IMR-90 (cell line): Measurements from ENCODE around the gene NFKBIZ. TPM values are rescaled to one million over a fixed set of nuclear protein-coding genes. Genes with fewer than 3 reads are reported as not detected.
A peak's percentile ranks its signal among the peaks of the same experiment; 100 is the strongest.

Source experiments
- ATAC-seq: fragments of 200-7000 bp; cut with Tn5 transposase; 2 replicates; pipeline ENCODE4 v1.9.1; 2020; ENCODE audit warnings: low read depth, mild to moderate bottlenecking, moderate library complexity
- BruUV-seq: library from RNA; stranded (reverse); fragments of 400-500 nt; replicated peaks from 2 replicates; lab custom pipeline; 2021; lab: Mats Ljungman, UMichigan
- CTCF ChIA-PET: fragments of 300-600 bp; formaldehyde crosslinking; extraction: SDS; loops from one replicate; lab custom pipeline; 2021; ENCODE audit warnings: antibody characterized with exemption; lab: Yijun Ruan, JAX
- POLR2A ChIA-PET: fragments of 300-600 bp; sonication (Branson Sonifier 250); formaldehyde crosslinking; loops from one replicate; lab custom pipeline; 2022; ENCODE audit warnings: antibody characterized with exemption; ENCODE audit not compliant: unreplicated experiment; lab: Charles Lee
- DNase-seq: peaks from one replicate; pipeline ENCODE4 v3.0.0; 2013
- H2AFZ ChIP-seq: replicated peaks from 2 replicates; pipeline ENCODE3; 2013; ENCODE audit warnings: low read length, mild to moderate bottlenecking; ENCODE audit not compliant: poor library complexity
- H2AK5ac ChIP-seq: 2 replicates; pipeline ENCODE4 v1.6.1; 2013; ENCODE audit warnings: low read depth, low read length, inconsistent platforms
- H2AK9ac ChIP-seq: replicated peaks from 2 replicates; pipeline ENCODE3; 2013; ENCODE audit warnings: mild to moderate bottlenecking, low read depth, low read length, moderate library complexity; ENCODE audit not compliant: poor library complexity
- H2BK120ac ChIP-seq: 2 replicates; pipeline ENCODE4 v1.6.1; 2013; ENCODE audit warnings: low read depth, low read length, inconsistent platforms
- H2BK15ac ChIP-seq: 3 replicates; pipeline ENCODE4 v1.6.1; 2013; ENCODE audit warnings: low read depth, low read length, inconsistent platforms
- H2BK20ac ChIP-seq: 2 replicates; pipeline ENCODE4 v1.6.1; 2013; ENCODE audit warnings: low read depth, mild to moderate bottlenecking, inconsistent platforms, low read length, moderate library complexity
- H2BK5ac ChIP-seq: 2 replicates; pipeline ENCODE4 v1.6.1; 2013; ENCODE audit warnings: mild to moderate bottlenecking, low read depth, low read length, inconsistent platforms; ENCODE audit not compliant: poor library complexity, severe bottlenecking
- H3K14ac ChIP-seq: replicated peaks from 2 replicates; pipeline ENCODE4 v1.6.1; 2013; ENCODE audit warnings: low read depth, low read length, inconsistent platforms
- H3K18ac ChIP-seq: 2 replicates; pipeline ENCODE4 v1.6.1; 2013; ENCODE audit warnings: low read depth, low read length, control low read depth
- H3K23ac ChIP-seq: 2 replicates; pipeline ENCODE4 v1.6.1; 2013; ENCODE audit warnings: low read depth, low read length, inconsistent platforms
- H3K27ac ChIP-seq: 2 replicates; pipeline ENCODE4 v1.5.1; 2013; ENCODE audit warnings: mild to moderate bottlenecking, control low read depth, low read length; ENCODE audit not compliant: insufficient read depth
- H3K27me3 ChIP-seq: 2 replicates; pipeline ENCODE4 v1.6.1; 2013; ENCODE audit warnings: low read length; ENCODE audit not compliant: control insufficient read depth, insufficient read depth
- H3K36me3 ChIP-seq: 2 replicates; pipeline ENCODE4 v1.6.1; 2013; ENCODE audit warnings: low read length, mixed read lengths; ENCODE audit not compliant: control insufficient read depth, insufficient read depth
- H3K4ac ChIP-seq: 2 replicates; pipeline ENCODE4 v1.6.1; 2013; ENCODE audit warnings: low read depth, low read length, inconsistent platforms
- H3K4me1 ChIP-seq: 2 replicates; pipeline ENCODE4 v1.6.1; 2013; ENCODE audit warnings: low read length, mixed read lengths; ENCODE audit not compliant: control insufficient read depth, insufficient read depth
- H3K4me2 ChIP-seq: 2 replicates; pipeline ENCODE4 v1.6.1; 2013; ENCODE audit warnings: low read depth, mild to moderate bottlenecking, control low read depth, low read length, moderate library complexity
- H3K4me3 ChIP-seq: 2 replicates; pipeline ENCODE4 v1.5.1; 2013; ENCODE audit warnings: low read depth, mild to moderate bottlenecking, control low read depth, low read length, moderate library complexity; ENCODE audit not compliant: insufficient read depth
- H3K56ac ChIP-seq: 2 replicates; pipeline ENCODE4 v1.6.1; 2013; ENCODE audit warnings: low read length, inconsistent platforms; ENCODE audit not compliant: insufficient read depth; ENCODE audit errors: extremely low read depth
- H3K79me1 ChIP-seq, 2 experiments: 2 replicates each; pipeline ENCODE4 v1.6.1; 2013; ENCODE audit warnings: low read length in 2 of 2, inconsistent platforms in 1 of 2, low read depth in 1 of 2
- H3K9ac ChIP-seq: 2 replicates; pipeline ENCODE4 v1.6.1; 2013; ENCODE audit warnings: low read depth, low read length, control low read depth
- H3K9me1 ChIP-seq: 2 replicates; pipeline ENCODE4 v1.6.1; 2013; ENCODE audit warnings: low read length, inconsistent platforms; ENCODE audit not compliant: insufficient read depth
- H3K9me3 ChIP-seq: 2 replicates; pipeline ENCODE4 v1.6.1; 2013; ENCODE audit warnings: low read length; ENCODE audit not compliant: control insufficient read depth, insufficient read depth
- H4K20me1 ChIP-seq: 2 replicates; pipeline ENCODE4 v1.6.1; 2013; ENCODE audit warnings: low read length, inconsistent platforms; ENCODE audit not compliant: insufficient read depth
- H4K5ac ChIP-seq: 2 replicates; pipeline ENCODE4 v1.6.1; 2013; ENCODE audit warnings: mild to moderate bottlenecking, low read depth, low read length, control low read depth
- H4K8ac ChIP-seq, 2 experiments: 2 replicates each; pipeline ENCODE4 v1.6.1; 2013; ENCODE audit warnings: low read depth in 2 of 2, low read length in 2 of 2, control low read depth in 1 of 2, inconsistent platforms in 1 of 2
- H4K91ac ChIP-seq: 2 replicates; pipeline ENCODE4 v1.6.1; 2013; ENCODE audit warnings: low read depth, low read length, inconsistent platforms; ENCODE audit not compliant: insufficient read depth
- CHD1 ChIP-seq: IDR thresholded peaks from 2 replicates; pipeline ENCODE4 v1.6.1; 2012; ENCODE audit warnings: low read depth, low read length, improper control_type of control experiment
- MAZ ChIP-seq: IDR thresholded peaks from 2 replicates; pipeline ENCODE4 v1.6.1; 2012; ENCODE audit warnings: low read depth, mild to moderate bottlenecking, low read length, improper control_type of control experiment, moderate library complexity, borderline replicate concordance
- MXI1 ChIP-seq: IDR thresholded peaks from 2 replicates; pipeline ENCODE4 v1.6.1; 2012; ENCODE audit warnings: low read depth, mild to moderate bottlenecking, low read length, moderate library complexity, borderline replicate concordance
- POLR2A ChIP-seq: IDR thresholded peaks from 2 replicates; pipeline ENCODE4 v1.6.1; 2012; ENCODE audit warnings: mild to moderate bottlenecking, low read depth, low read length
- RAD21 ChIP-seq: IDR thresholded peaks from 2 replicates; pipeline ENCODE4 v1.6.1; 2012; ENCODE audit warnings: low read length, improper control_type of control experiment
- WGBS, 2 experiments: methylation state at CpG; one replicate each; pipeline versions ENCODE4 v1.1.5 to v1.1.7; 2013; ENCODE audit warnings: missing lambda C conversion rate in 2 of 2; ENCODE audit not compliant: insufficient read length in 1 of 2; ENCODE audit errors: extremely low coverage in 2 of 2; 5-methylcytosine and 5-hydroxymethylcytosine counted together
- dilution Hi-C: fragments of 300-500 bp; cut with HindIII; formaldehyde crosslinking; loops from one replicate; pipeline ENCODE4 v1.14.3; 2018; ENCODE audit warnings: low sequenced_read_pairs; ENCODE audit not compliant: unreplicated experiment
- in situ Hi-C: fragments of 300-500 bp; cut with MboI; formaldehyde crosslinking; loops from 3 replicates; pipeline ENCODE4 v1.14.3; 2019; ENCODE audit warnings: low sequenced_read_pairs, inconsistent platforms, mixed read lengths
- intact Hi-C: fragments of 100-400 bp; cut with micrococcal nuclease; formaldehyde crosslinking; loops from 2 replicates; pipeline ENCODE4 v1.10.0; 2022
- polyA plus RNA-seq, 3 experiments: library from polyadenylated mRNA; depleted of rRNA; stranded (reverse); fragments of >200 nt; gene quantifications; 2 replicates each; pipeline ENCODE4 v1.2.3, GENCODE V29; 2012; ENCODE audit warnings: low replicate concordance in 1 of 3
- total RNA-seq: library from RNA; depleted of rRNA; stranded (reverse); fragments of >200 nt; gene quantifications from 2 replicates; pipeline ENCODE4 v1.2.3, GENCODE V29; 2012

The NFKBIZ gene
- total and polyA plus RNA-seq, 2 of the 4 experiments (the other 2 are of a cell fraction): 35.0 to 40.9 TPM

GRCh38 chr3:101850246-101851051 is 1.1 kb downstream of the NFKBIZ start:
- 0% methylated on average over 5 of the region's 19 CpGs; no CpG with 5 or more reads in 1 of the 2 experiments for WGBS, 2 experiments
- Histone ChIP-seq H2BK120ac (peak overlapping the region; percentile 7; the same call in 1 of the 2 replicates), H3K9ac (peak overlapping the region; percentile 100), H4K8ac (peak overlapping the region; percentile 20 to 48), H3K27me3 (no peaks in the 10 kb centered on the region), H3K9me3 (no peaks in the 10 kb centered on the region), H4K20me1 (peaks cover 53% of the 10 kb centered on the region), H3K4ac (peak overlapping the region; percentile 57), H2BK5ac (peak overlapping the region; percentile 91), H3K14ac (peak overlapping the region; percentile 88), H3K18ac (peak overlapping the region; percentile 74), H2BK15ac (no peak overlapping the region), H3K79me1 (peaks cover 31 to 50% of the 10 kb centered on the region in 2 experiments), H3K36me3 (peaks cover 33% of the 10 kb centered on the region), H3K9me1 (peaks cover 15% of the 10 kb centered on the region), H3K4me3 (peak overlapping the region; percentile 96), H2AFZ (no peak overlapping the region), H4K91ac (0 out of 2 replicates have a peak overlapping the region, but pooled peaks have one; percentile 53), H2AK5ac (peak overlapping the region; percentile 56; the same call in 1 of the 2 replicates), H3K27ac (peak overlapping the region; percentile 88), H3K4me2 (peak overlapping the region; percentile 92), H3K56ac (peak overlapping the region; percentile 93), H2BK20ac (no peak overlapping the region), H2AK9ac (peak overlapping the region; percentile 44), H3K23ac (peak overlapping the region; percentile 83), H4K5ac (peak overlapping the region; percentile 49; the same call in 1 of the 2 replicates), H3K4me1 (peaks cover 12% of the 10 kb centered on the region)
- BruUV-seq: TSS peak; percentile 99
- ChIA-PET POLR2A (interaction anchor here (0.6 to 1.6 kb wide), 4 partner anchors 12 to 375 kb away, joined by 3 to 6 read pairs (median 4); no protein-coding TSS in a partner anchor), CTCF (interaction anchor here (2.3 kb wide), 1 partner anchor 375 kb away, joined by 8 read pairs; no protein-coding TSS in a partner anchor)
- DNase-seq (peak; percentile 81), ATAC-seq (no peak)
- TF ChIP-seq POLR2A: peak; percentile 92
- TF ChIP-seq CHD1: no peak; the same call in 1 of the 2 replicates
- no peak for TF ChIP-seq MXI1
- TF ChIP-seq RAD21: no peak; the same call in 1 of the 2 replicates
- no peak for TF ChIP-seq MAZ
- intact Hi-C loops: loop anchor here (2.0 to 5.0 kb wide), 2 partner anchors 38 to 90 kb away; no protein-coding TSS in a partner anchor
- dilution Hi-C loops: no loop called here
- in situ Hi-C loops: no loop called here
